HFF-Myc (cell line): Measurements from ENCODE around the gene RNF213.

Source experiments
- DNase-seq: peaks from one replicate; pipeline ENCODE4 v3.0.0-alpha.2; 2011; ENCODE audit warnings: low read depth; ENCODE audit errors: extremely low read depth
- H3K4me3 ChIP-seq: replicated peaks from 2 replicates; pipeline ENCODE4 v1.5.1; 2011; ENCODE audit warnings: low read depth, mild to moderate bottlenecking, control low read depth, low read length
- TF ChIP-seq, protein P1 (sequence below): IDR thresholded peaks from 2 replicates; pipeline ENCODE4 v1.5.1; 2012; ENCODE audit warnings: mild to moderate bottlenecking, low read depth, low read length, control low read depth; ENCODE audit errors: missing control alignments

Gene RNF213

DNA sequence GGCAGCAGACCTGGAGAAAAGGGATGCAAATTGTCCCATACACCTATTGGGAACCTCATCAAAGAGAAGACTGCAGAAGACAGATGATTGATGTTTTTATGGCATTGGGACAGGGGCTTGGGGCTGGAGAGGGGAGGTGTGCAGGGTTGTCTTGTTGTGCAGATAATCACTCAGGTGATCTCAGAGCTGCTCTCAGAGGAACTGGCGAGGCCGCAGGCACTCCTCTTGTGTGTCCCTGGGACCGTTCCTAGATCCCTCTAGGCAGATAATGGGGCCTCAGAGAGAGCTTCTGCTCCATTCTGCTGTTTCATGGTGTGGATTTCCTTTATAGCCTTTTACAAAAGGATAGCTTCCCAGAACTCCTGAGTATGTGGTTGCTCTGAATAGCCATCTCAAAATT, 1.6 kb downstream of the RNF213 start:
- TF ChIP-seq, protein P1, sequence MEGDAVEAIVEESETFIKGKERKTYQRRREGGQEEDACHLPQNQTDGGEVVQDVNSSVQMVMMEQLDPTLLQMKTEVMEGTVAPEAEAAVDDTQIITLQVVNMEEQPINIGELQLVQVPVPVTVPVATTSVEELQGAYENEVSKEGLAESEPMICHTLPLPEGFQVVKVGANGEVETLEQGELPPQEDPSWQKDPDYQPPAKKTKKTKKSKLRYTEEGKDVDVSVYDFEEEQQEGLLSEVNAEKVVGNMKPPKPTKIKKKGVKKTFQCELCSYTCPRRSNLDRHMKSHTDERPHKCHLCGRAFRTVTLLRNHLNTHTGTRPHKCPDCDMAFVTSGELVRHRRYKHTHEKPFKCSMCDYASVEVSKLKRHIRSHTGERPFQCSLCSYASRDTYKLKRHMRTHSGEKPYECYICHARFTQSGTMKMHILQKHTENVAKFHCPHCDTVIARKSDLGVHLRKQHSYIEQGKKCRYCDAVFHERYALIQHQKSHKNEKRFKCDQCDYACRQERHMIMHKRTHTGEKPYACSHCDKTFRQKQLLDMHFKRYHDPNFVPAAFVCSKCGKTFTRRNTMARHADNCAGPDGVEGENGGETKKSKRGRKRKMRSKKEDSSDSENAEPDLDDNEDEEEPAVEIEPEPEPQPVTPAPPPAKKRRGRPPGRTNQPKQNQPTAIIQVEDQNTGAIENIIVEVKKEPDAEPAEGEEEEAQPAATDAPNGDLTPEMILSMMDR, result no peak
- peak overlapping the region; percentile 88 for H3K4me3 ChIP-seq
- no peak for DNase-seq

DNA sequence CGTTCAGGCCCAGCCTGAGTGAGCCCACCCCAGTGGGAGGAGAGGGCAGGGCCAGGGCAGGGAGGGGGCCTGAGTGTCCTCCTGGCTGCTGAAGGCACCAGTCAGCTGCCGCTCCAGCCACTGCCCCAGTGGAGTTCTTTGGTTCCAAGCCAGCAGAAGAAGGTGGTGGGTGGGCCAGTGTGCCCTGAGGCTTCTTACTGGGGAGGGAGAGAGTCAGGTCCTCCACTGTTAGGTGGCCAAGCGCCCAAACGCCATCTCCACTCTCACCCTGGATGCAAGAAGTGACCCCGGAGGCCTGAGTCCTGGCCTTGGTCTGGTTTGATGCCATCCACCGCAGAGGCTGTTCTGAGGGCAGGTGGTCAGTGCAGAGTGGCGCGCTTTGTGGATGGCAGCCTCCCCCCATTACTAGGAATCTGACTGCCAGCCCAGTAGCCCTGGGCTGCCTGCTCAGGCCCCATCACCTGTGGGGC, 2.2 kb downstream of the RNF213 start:
- H3K4me3 ChIP-seq, result no peak overlapping the region
- TF ChIP-seq, protein P1, result no peak
- DNase-seq, result no peak

DNA sequence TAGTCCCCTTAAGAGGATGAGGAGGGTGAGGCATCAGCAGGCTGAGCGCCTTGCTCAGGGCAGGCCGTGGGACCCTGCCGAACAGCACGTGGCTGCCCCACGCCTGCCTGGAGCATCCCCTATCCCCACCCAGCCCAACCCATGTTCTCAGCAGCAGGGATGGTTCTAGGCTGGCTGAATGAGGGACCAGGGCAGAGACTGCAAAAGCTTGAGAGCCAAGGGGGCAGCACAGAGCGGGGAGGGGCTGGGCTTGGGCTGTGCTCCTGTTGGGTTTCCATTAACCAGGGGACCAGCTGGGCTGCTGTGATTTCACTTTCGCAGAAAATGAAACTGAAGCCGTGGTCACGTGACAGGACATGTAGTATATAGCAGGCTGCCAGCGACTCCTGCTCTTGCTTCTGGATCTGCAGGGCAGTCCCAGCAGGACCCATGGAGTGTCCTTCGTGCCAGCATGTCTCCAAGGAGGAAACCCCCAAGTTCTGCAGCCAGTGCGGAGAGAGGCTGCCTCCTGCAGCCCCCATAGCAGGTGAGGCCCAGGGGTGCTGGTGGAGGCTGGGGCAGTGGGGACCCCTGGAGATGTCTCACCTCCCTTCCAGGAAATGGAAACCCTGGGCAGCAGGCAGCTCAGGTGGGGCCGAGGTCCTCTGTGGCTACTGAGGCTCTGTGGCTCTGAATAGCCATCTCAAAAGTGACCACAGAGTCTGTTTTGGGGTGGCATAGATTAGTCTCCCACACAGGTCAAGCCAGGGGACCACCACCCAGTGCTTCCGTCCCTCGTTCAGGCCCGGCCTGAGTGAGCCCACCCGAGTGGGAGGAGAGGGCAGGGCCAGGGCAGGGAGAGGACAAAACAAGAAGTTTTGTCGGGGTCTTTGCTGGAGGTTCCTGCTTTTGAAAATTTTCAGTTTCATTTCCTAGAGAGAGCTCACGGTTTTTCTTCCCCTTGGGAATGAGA, 2.9 kb downstream of the RNF213 start:
- TF ChIP-seq, protein P1, result no peak
- peak overlapping the region; percentile 37 for H3K4me3 ChIP-seq
- peak; percentile 72 for DNase-seq

DNA sequence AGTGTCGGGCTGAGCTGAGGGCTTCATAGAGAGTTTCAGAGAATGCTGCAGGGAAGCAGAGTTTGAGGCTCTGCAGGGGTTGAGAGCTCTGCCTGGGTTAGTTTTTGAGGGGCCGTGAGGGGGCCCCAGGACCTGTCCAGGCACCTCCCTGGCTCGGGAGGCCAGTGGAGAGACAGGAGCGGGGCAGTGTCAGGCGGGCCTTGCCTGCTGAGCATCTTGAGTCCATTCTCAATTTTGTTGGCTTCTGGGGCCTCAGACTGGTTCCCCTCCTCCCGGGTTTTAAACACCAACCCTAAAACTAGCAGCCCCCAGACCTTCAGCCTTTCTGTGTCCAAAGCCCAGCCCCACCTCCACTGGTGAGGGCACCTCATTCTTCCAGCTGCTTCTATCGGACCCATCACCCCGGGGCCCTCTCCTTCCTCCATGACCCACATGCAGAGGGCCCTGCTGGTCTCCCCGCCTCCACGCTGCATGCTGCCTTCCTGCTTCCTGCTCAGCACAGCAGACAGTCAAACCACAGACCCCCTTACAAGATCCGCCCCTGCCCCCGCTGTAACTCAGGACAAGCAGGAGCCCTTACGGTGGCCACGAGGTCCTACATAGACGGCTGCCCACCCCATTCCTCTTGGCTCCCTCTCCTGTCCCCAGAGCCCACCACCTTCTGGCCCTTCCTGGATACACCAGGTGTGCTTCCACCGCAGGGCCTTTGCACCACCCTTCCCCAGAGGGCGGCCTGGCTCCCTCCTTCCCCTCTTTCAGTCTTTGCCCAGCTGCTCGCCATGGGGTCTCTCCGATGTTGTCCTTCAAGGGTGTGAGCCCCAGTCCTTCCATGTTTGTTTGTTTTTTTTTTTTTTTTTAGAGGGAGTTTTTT, 3.8 kb downstream of the RNF213 start:
- peak overlapping the region; percentile 37 for H3K4me3 ChIP-seq
- TF ChIP-seq, protein P1, result no peak
- no peak for DNase-seq

GRCh38 chr17:80265205-80266068, 4.8 kb downstream of the RNF213 start:
- H3K4me3 ChIP-seq, result no peak overlapping the region
- TF ChIP-seq, protein P1, result no peak
- no peak for DNase-seq

- no peak overlapping the region for H3K4me3 ChIP-seq
- DNase-seq, result no peak
- TF ChIP-seq, protein P1, result no peak
These were observed 6.7 kb downstream of the RNF213 start for GRCh38 chr17:80267391-80267790.
